ENCODE measurements around the gene IQGAP3.

GRCh38 chr1:156492013-156492590 is 80.3 kb downstream of the IQGAP3 start:
- TF ChIP-seq POLR2AphosphoS5 (IDR thresholded peaks at IDR 0.05; ENCODE audit: low read depth, low read length) = no peak
- peak; percentile 7; the same call in 1 of the 2 replicates for TF ChIP-seq POLR2A (IDR thresholded peaks at IDR 0.05; ENCODE audit: low read depth, low read length)
- TF ChIP-seq TAF1 (IDR thresholded peaks at IDR 0.05; ENCODE audit: borderline replicate concordance, low read depth, low read length) = no peak

Measured in GM12892 (cell line).